Neuronal stem cell (in vitro differentiated cells): ENCODE measurements around the gene SERINC3.

ENCODE experiments used
- DNase-seq: peaks from one replicate; pipeline ENCODE4 v3.0.0-alpha.2; 2013; ENCODE audit warnings: low spot score
- H2AFZ ChIP-seq: one replicate; pipeline ENCODE4 v1.6.1; 2013; ENCODE audit warnings: mild to moderate bottlenecking, low read length, inconsistent platforms
- H2AK5ac ChIP-seq: 2 replicates; pipeline ENCODE4 v1.6.1; 2013; ENCODE audit warnings: low read depth, mild to moderate bottlenecking, inconsistent platforms, low read length, moderate library complexity, mixed read lengths
- H2BK120ac ChIP-seq: 2 replicates; pipeline ENCODE4 v1.6.1; 2013; ENCODE audit warnings: low read depth, mild to moderate bottlenecking, inconsistent platforms, low read length, moderate library complexity, mixed read lengths
- H2BK12ac ChIP-seq: one replicate; pipeline ENCODE4 v1.6.1; 2013; ENCODE audit warnings: low read length, inconsistent platforms
- H2BK15ac ChIP-seq: 2 replicates; pipeline ENCODE4 v1.6.1; 2013; ENCODE audit warnings: mild to moderate bottlenecking, low read length, inconsistent platforms, mixed read lengths
- H2BK5ac ChIP-seq: one replicate; pipeline ENCODE4 v1.6.1; 2013; ENCODE audit warnings: inconsistent platforms, mild to moderate bottlenecking, low read length, moderate library complexity
- H3K14ac ChIP-seq: one replicate; pipeline ENCODE4 v1.6.1; 2013; ENCODE audit warnings: low read length, inconsistent platforms
- H3K18ac ChIP-seq: 2 replicates; pipeline ENCODE4 v1.6.1; 2013; ENCODE audit warnings: low read length, inconsistent platforms
- H3K23ac ChIP-seq: 2 replicates; pipeline ENCODE4 v1.6.1; 2013; ENCODE audit warnings: low read depth, mild to moderate bottlenecking, mixed read lengths, low read length, inconsistent platforms; ENCODE audit not compliant: poor library complexity
- H3K27ac ChIP-seq: replicated peaks from 3 replicates; pipeline ENCODE4 v1.5.1; 2013; ENCODE audit warnings: low read length, inconsistent platforms
- H3K27me3 ChIP-seq, 3 experiments: 2 replicates each; pipeline ENCODE4 v1.6.1; 2013; ENCODE audit warnings: low read length in 3 of 3, mild to moderate bottlenecking in 2 of 3, inconsistent platforms in 1 of 3, low read depth in 1 of 3, mixed read lengths in 1 of 3, moderate library complexity in 1 of 3; ENCODE audit not compliant: control insufficient read depth in 3 of 3, insufficient read depth in 3 of 3
- H3K36me3 ChIP-seq, 2 donors: replicated peaks in 1 of 2; 2 replicates each; pipeline ENCODE4 v1.6.1; 2013; ENCODE audit warnings: low read length in 2 of 2; ENCODE audit not compliant: control insufficient read depth in 2 of 2, insufficient read depth in 2 of 2
- H3K4ac ChIP-seq: 2 replicates; pipeline ENCODE4 v1.6.1; 2013; ENCODE audit warnings: inconsistent platforms, mild to moderate bottlenecking, low read length, moderate library complexity
- H3K4me1 ChIP-seq, 2 donors: 1 replicate in 1 of 2; 2 replicates in 1 of 2; pipeline ENCODE4 v1.6.1; 2013; ENCODE audit warnings: low read length in 2 of 2, low read depth in 1 of 2; ENCODE audit not compliant: control insufficient read depth in 2 of 2, insufficient read depth in 1 of 2
- H3K4me2 ChIP-seq: one replicate; pipeline ENCODE4 v1.6.1; 2013; ENCODE audit warnings: mild to moderate bottlenecking, low read length, inconsistent platforms; ENCODE audit not compliant: insufficient read depth, poor library complexity, severe bottlenecking
- H3K4me3 ChIP-seq, 2 donors: 2 replicates each; pipeline ENCODE4 v1.5.1; 2013; ENCODE audit warnings: low read length in 2 of 2, mild to moderate bottlenecking in 2 of 2, inconsistent platforms in 1 of 2, moderate library complexity in 1 of 2
- H3K79me1 ChIP-seq: one replicate; pipeline ENCODE4 v1.6.1; 2013; ENCODE audit warnings: low read depth, mild to moderate bottlenecking, inconsistent platforms, low read length, moderate library complexity
- H3K9ac ChIP-seq: one replicate; pipeline ENCODE4 v1.6.1; 2013; ENCODE audit warnings: mild to moderate bottlenecking, low read depth, low read length, inconsistent platforms; ENCODE audit not compliant: poor library complexity
- H3K9me3 ChIP-seq, 2 donors: replicated peaks in 1 of 2; 2 replicates each; pipeline versions ENCODE3 to v1.6.1; 2013; ENCODE audit warnings: low read length in 2 of 2, mild to moderate bottlenecking in 2 of 2, inconsistent platforms in 1 of 2, low read depth in 1 of 2, mixed read lengths in 1 of 2, moderate library complexity in 1 of 2; ENCODE audit not compliant: control insufficient read depth in 2 of 2, insufficient read depth in 1 of 2
- H4K8ac ChIP-seq: one replicate; pipeline ENCODE4 v1.6.1; 2013; ENCODE audit warnings: low read depth, mild to moderate bottlenecking, inconsistent platforms, low read length, moderate library complexity
- H4K91ac ChIP-seq: one replicate; pipeline ENCODE4 v1.6.1; 2013; ENCODE audit warnings: low read length, low read depth, mild to moderate bottlenecking, inconsistent platforms; ENCODE audit not compliant: poor library complexity
- WGBS, 2 donors: extraction: QIAGEN DNeasy Blood & Tissue Kit; methylation state at CpG; one replicate each; pipeline ENCODE4 v1.1.7; 2013; ENCODE audit warnings: missing lambda C conversion rate in 2 of 2, mixed read lengths in 1 of 2; ENCODE audit not compliant: insufficient read length in 2 of 2, insufficient replicate concordance in 1 of 2; ENCODE audit errors: extremely low coverage in 2 of 2; 5-methylcytosine and 5-hydroxymethylcytosine counted together

SERINC3 gene

DNA sequence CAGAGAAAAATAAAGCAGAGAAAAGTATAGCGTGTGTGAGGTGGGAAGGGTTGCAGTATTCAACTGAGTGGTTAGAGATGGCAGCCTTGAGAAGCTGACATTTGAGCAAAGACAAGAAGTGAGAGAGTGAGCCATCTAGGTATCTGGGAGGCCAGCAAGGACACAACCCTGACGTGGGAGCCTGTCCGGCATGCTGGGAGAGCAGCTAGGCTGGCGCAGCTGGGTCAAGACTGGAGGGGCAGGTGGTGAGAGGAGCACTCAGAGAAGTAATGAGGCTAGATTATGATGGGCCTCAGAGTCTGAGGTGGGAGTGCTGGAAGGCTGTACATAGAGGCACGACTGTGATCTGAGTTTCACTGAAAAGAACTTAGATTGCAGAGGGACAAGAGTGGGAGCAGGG is 33.3 kb downstream of the SERINC3 start:
- Histone ChIP-seq H3K4me1 (no peaks in the 10 kb centered on the region), H3K23ac (no peak overlapping the region), H3K27me3 (no peaks in the 10 kb centered on the region), H3K14ac (no peak overlapping the region), H3K27ac (no peak overlapping the region), H3K18ac (no peak overlapping the region), H2AK5ac (no peak overlapping the region), H2BK5ac (no peak overlapping the region), H3K4ac (no peak overlapping the region), H3K4me2 (no peak overlapping the region), H2AFZ (no peak overlapping the region), H2BK12ac (no peak overlapping the region), H4K91ac (no peak overlapping the region), H2BK15ac (no peak overlapping the region), H3K9me3 (no peaks in the 10 kb centered on the region), H2BK120ac (no peak overlapping the region), H3K79me1 (no peaks in the 10 kb centered on the region), H4K8ac (no peak overlapping the region), H3K4me3 (no peak overlapping the region), H3K36me3 (peaks cover 35 to 84% of the 10 kb centered on the region in 2 donors), H3K9ac (no peak overlapping the region)
- DNase-seq: no peak
- no CpG with 5 or more reads among the region's 5 CpGs for WGBS, 2 donors

DNA sequence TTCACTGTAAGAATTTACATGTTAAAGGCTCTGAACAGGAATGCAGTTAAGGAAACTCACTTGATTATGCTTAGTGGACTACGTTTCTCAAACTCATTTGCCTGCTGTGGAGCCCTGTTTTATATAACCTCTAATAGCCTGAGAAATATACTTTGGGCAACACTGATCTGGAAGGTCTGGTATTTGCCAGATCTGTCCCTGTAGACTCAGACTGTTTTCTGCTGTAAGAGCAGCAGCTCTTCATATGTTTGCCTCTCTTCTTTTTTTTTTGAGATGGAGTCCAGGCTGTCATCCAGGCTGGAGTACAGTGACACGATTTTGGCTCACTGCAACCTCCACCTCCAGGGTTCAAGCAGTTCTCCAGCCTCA is 36.1 kb downstream of the SERINC3 start:
- no peak overlapping the region for H3K14ac ChIP-seq
- no peak overlapping the region for H2AFZ ChIP-seq
- DNase-seq: no peak
- no peak overlapping the region for H2BK12ac ChIP-seq
- H2BK15ac ChIP-seq: no peak overlapping the region
- no peak overlapping the region for H4K8ac ChIP-seq
- H3K4me3 ChIP-seq: no peak overlapping the region
- WGBS, 2 donors: no CpG with 5 or more reads among the region's 2 CpGs
- no peak overlapping the region for H3K4ac ChIP-seq
- no peak overlapping the region for H3K23ac ChIP-seq
- H3K18ac ChIP-seq: no peak overlapping the region
- no peak overlapping the region for H3K4me2 ChIP-seq
- H3K4me1 ChIP-seq: no peaks in the 10 kb centered on the region
- H4K91ac ChIP-seq: no peak overlapping the region
- no peak overlapping the region for H2BK120ac ChIP-seq
- H3K9me3 ChIP-seq: no peaks in the 10 kb centered on the region
- no peak overlapping the region for H2AK5ac ChIP-seq
- peaks cover 35 to 86% of the 10 kb centered on the region in 2 donors for H3K36me3 ChIP-seq
- H2BK5ac ChIP-seq: no peak overlapping the region
- no peak overlapping the region for H3K9ac ChIP-seq
- no peak overlapping the region for H3K27ac ChIP-seq
- no peaks in the 10 kb centered on the region for H3K27me3 ChIP-seq
- no peaks in the 10 kb centered on the region for H3K79me1 ChIP-seq

GRCh38 chr20:44485078-44485829 is 36.6 kb downstream of the SERINC3 start:
- H3K18ac ChIP-seq: no peak overlapping the region
- H2AFZ ChIP-seq: no peak overlapping the region
- no peak overlapping the region for H4K91ac ChIP-seq
- H2AK5ac ChIP-seq: no peak overlapping the region
- H3K27ac ChIP-seq: no peak overlapping the region
- DNase-seq: no peak
- no peaks in the 10 kb centered on the region for H3K9me3 ChIP-seq
- H3K14ac ChIP-seq: no peak overlapping the region
- WGBS, 2 donors: no CpG with 5 or more reads among the region's 7 CpGs
- no peak overlapping the region for H4K8ac ChIP-seq
- no peak overlapping the region for H3K23ac ChIP-seq
- H3K4me3 ChIP-seq: no peak overlapping the region
- H2BK5ac ChIP-seq: no peak overlapping the region
- peaks cover 37 to 87% of the 10 kb centered on the region in 2 donors for H3K36me3 ChIP-seq
- H3K9ac ChIP-seq: no peak overlapping the region
- no peak overlapping the region for H3K4me2 ChIP-seq
- no peak overlapping the region for H2BK15ac ChIP-seq
- H2BK120ac ChIP-seq: no peak overlapping the region
- no peaks in the 10 kb centered on the region for H3K79me1 ChIP-seq
- no peaks in the 10 kb centered on the region for H3K27me3 ChIP-seq
- no peak overlapping the region for H2BK12ac ChIP-seq
- H3K4ac ChIP-seq: no peak overlapping the region
- no peaks in the 10 kb centered on the region for H3K4me1 ChIP-seq

GRCh38 chr20:44483112-44483511 is 38.8 kb downstream of the SERINC3 start:
- Histone ChIP-seq H4K91ac (no peak overlapping the region), H2AK5ac (no peak overlapping the region), H3K18ac (no peak overlapping the region), H3K14ac (no peak overlapping the region), H3K36me3 (peaks cover 27 to 73% of the 10 kb centered on the region in 2 donors), H3K23ac (no peak overlapping the region), H3K27me3 (no peaks in the 10 kb centered on the region), H3K4me1 (no peaks in the 10 kb centered on the region), H2BK12ac (no peak overlapping the region), H4K8ac (no peak overlapping the region), H3K4me2 (no peak overlapping the region), H2BK15ac (no peak overlapping the region), H3K4me3 (no peak overlapping the region), H3K9ac (no peak overlapping the region), H3K9me3 (no peaks in the 10 kb centered on the region), H3K79me1 (no peaks in the 10 kb centered on the region), H2AFZ (no peak overlapping the region), H3K27ac (no peak overlapping the region), H3K4ac (no peak overlapping the region), H2BK5ac (no peak overlapping the region), H2BK120ac (no peak overlapping the region)
- no CpG with 5 or more reads among the region's 5 CpGs for WGBS, 2 donors
- DNase-seq: no peak
